GM19240 (cell line): Measurements from ENCODE around the gene SREBF1.

Experiments used
- DNase-seq: peaks from one replicate; pipeline ENCODE4 v3.0.0; 2011; ENCODE audit warnings: low spot score; ENCODE audit not compliant: insufficient read length

The SREBF1 gene

DNA sequence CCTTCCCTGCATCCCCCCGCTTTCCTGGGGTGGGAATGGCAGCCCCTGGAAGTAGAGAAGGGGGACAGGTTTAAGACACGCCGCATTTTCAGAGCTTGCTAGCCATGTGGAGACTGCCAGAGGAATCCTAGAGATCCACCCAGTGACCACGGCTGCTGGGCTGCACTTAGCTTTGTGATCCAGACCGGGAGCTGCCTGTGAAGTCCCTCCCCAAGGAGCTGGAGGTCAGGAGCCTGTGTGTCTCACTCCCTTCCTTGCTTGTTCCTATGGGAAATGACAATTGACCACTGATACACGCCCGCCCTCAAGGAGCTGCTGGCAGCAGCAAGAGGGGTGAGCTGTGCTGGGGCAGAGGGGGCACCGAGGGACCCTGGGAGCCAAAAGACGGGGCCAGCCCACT lies 73.7 kb downstream of the SREBF1 start:
- DNase-seq = no peak

DNA sequence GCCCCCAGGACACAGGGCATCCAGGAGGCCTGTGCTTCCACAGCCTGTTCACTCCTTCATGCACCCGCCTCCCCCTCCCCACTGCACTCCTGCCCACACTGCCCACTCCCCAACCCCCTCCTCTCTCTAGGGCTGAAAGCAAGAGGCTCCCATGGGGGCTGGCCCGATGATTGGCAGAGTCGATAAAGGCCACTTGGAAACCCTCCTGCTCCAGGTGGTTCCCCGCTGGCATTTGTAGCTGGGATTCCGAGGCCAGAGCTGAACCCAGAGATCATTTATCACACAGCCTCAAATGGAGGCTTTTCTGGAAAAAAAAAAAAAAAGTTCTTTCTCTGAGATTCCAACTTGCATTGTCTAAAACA lies 74.1 kb downstream of the SREBF1 start:
- DNase-seq = no peak
